Activated CD4-positive, alpha-beta T cell treated with anti-CD3 and anti-CD28 coated beads, Interleukin-2, amount 50 U/mL, for 1 hour (primary cell): ENCODE data around the gene CLEC11A.
"Not testable (repeated sequence)": the region's sequence is repeated elsewhere in the genome, so short reads cannot be mapped to it uniquely, and the experiment has no call there.

Source experiments
- DNase-seq: peaks from one replicate; pipeline ENCODE4 v3.0.0-alpha.2; 2020

Gene CLEC11A

GRCh38 chr19:50723735-50724521, 764 bp downstream of the CLEC11A start:
- DNase-seq = no peak

- DNase-seq = peak; percentile 81
Measured at GRCh38 chr19:50724522-50725217, 1.5 kb downstream of the CLEC11A start.

GRCh38 chr19:50725218-50725910, 2.2 kb downstream of the CLEC11A start:
- no peak for DNase-seq

- DNase-seq = no peak
Measured at GRCh38 chr19:50725911-50726230, 2.7 kb downstream of the CLEC11A start.

- DNase-seq = peak; percentile 26
Measured at GRCh38 chr19:50728084-50728737, 5.0 kb downstream of the CLEC11A start.

- DNase-seq = no peak
Measured at GRCh38 chr19:50729894-50730293, 6.7 kb downstream of the CLEC11A start.

- DNase-seq = no peak
Measured at GRCh38 chr19:50735869-50736268, 12.7 kb downstream of the CLEC11A start.

GRCh38 chr19:50736338-50736737, 13.2 kb downstream of the CLEC11A start:
- no peak for DNase-seq

GRCh38 chr19:50739132-50739913, 16.2 kb downstream of the CLEC11A start:
- DNase-seq = no peak

- no peak for DNase-seq
Measured at GRCh38 chr19:50739914-50740426, 16.8 kb downstream of the CLEC11A start.

- DNase-seq = no peak
Measured at GRCh38 chr19:50741179-50741933, 18.2 kb downstream of the CLEC11A start.

GRCh38 chr19:50743537-50743936, 20.4 kb downstream of the CLEC11A start:
- DNase-seq = no peak

GRCh38 chr19:50745221-50745620, 22.1 kb downstream of the CLEC11A start:
- no peak for DNase-seq

- not testable (repeated sequence) for DNase-seq
Measured at GRCh38 chr19:50747141-50747540, 24.0 kb downstream of the CLEC11A start.

- DNase-seq = no peak
Measured at GRCh38 chr19:50749490-50749889, 26.3 kb downstream of the CLEC11A start.

- DNase-seq = no peak
Measured at GRCh38 chr19:50750010-50750409, 26.8 kb downstream of the CLEC11A start.

GRCh38 chr19:50753879-50754278, 30.7 kb downstream of the CLEC11A start:
- DNase-seq = no peak

- not testable (repeated sequence) for DNase-seq
Measured at GRCh38 chr19:50756244-50756643, 33.1 kb downstream of the CLEC11A start.

- not testable (repeated sequence) for DNase-seq
Measured at GRCh38 chr19:50757624-50758023, 34.5 kb downstream of the CLEC11A start.

GRCh38 chr19:50759076-50759475, 35.9 kb downstream of the CLEC11A start:
- not testable (repeated sequence) for DNase-seq

GRCh38 chr19:50759886-50760285, 36.7 kb downstream of the CLEC11A start:
- DNase-seq = no peak
